Ovary (tissue), 3 donors: Measurements from ENCODE around the gene HHEX.

Source experiments
- CTCF ChIP-seq, 3 donors: fragments of 450-650 bp in 2 of 3; fragments of 200-600 bp in 1 of 3; IDR thresholded peaks; one replicate each; pipeline versions ENCODE4 v1.5.1 to v1.8.0; 2016 to 2022; ENCODE audit warnings: antibody characterized with exemption in 3 of 3, mild to moderate bottlenecking in 1 of 3
- POLR2A ChIP-seq: fragments of 450-650 bp; IDR thresholded peaks from one replicate; pipeline ENCODE4 v1.6.1; 2017; ENCODE audit warnings: antibody characterized with exemption, mild to moderate bottlenecking, moderate library complexity
- donor health status: DM: no; HTN: no; CAD: no.

DNA sequence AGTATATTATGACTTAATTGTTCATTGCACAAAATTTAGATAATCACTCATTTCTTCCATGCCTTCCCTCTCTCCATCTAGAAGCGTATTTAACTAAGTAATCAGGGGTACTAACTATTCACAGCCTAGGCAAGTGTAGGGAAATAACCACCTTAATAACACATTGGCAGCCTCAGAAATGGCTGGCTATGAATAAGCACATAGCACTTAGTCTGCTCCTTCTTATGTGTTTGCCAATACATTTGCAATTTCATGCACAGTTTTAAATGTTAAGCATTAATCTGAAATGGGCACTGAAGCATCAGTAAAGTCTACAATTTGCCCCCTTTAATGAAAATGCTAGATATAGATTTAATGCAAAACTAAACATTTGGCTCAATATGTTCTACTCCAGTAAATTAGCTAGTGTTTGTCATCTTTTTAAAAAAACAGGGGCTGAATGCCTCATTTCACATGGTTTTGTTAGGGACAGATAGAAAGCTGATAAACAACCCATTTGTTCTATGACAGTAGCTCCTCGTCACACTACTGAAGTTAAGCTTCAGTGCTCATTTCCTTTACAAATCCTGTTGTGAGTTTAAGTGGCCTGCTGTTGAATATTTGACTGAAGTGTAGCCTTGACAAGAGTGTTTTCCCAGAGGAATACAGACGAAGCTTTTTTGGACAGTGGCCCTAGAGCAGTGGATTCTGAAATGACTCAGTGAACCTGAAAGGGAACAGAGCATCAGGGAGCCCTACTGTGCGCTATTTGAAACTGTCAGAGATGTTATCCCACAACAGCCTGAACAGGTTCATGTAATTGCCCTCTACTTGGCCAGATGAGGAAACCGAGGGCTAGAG, 30.5 kb downstream of the HHEX start:
- no peak for TF ChIP-seq CTCF (IDR thresholded peaks at IDR 0.05)
- no peak for TF ChIP-seq POLR2A
